HG03060 (cell line): ENCODE data around the gene GPR156.

ENCODE experiments used
- ATAC-seq: cut with Tn5 transposase; IDR thresholded peaks from one replicate; pipeline ENCODE4 v1.9.1; 2021; ENCODE audit warnings: low read depth, moderate number of reproducible peaks; ENCODE audit not compliant: unreplicated experiment

Gene GPR156

DNA sequence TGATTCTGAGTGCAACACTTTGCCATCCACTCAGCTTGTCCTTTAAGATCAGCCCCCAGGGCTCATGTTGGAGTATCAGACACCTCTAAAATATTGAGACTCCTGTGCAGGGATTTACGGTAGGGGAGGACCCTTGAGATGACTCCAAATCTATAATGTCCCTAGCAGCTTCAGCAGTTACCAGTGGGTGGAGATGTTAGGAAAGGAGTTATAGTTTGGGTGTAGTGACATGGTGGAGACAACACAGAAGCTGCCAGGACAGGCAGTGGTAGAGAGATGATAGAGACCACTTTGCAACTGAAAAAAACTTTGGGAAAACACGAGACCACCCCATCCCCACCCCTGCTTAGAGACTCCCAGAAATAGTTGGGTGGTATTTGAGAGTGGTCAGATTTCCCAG lies 147.5 kb downstream of the GPR156 start:
- no peak for ATAC-seq

DNA sequence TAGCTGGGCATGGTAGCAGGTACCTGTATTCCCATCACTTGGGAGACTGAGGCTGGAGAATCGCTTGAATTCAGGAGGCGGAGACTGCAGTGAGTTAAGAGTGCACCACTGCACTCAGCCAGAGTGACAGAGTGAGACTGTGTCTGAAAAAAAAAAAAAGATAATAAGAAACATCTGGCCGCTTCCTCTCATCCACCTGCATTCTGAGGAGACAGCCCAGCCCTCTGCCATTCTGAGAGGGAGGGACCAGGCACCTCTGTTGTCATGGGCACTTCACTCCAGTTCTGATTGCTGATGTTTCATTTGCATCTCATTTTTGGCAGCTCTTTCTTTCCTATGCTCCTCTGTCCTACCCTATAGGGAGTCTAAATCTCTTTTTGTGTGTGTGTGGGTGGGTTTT lies 154.4 kb downstream of the GPR156 start:
- no peak for ATAC-seq

DNA sequence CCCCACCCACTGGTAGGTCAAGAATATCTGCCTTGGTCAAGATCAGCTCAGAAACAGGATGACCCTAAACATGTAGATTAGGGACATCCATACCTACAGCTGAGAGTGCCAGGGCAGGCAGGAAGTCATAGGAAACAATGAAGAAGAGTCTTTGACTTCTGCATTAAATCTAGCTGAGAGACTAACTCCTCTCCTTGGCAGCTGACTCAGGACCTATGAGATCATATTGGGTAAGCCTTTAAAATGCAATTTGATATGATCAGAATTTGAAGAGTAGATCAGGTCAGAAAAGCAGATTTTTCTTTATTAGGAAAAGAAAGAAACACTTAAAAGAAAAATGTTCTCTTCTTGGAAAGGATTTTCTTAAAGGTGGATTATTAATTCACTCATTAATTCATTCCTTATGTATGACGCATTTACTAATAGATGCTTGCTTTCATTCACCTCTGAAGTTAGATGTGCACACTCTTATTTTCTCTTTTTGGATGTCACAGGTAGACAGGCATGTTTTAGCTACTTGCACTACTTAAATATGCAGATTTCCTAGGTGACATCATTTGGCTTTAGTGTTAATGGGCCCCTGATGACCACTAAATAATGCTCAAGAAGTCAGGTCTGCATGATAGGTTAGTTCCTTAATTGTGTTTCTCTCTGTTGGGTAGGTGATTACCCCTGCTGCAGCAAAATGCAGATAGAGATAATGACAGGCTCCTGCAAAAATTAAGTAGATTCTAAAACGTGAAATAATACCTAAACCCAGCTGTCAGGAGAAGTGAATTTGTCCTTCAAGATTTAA lies 155.1 kb downstream of the GPR156 start:
- ATAC-seq, result no peak

DNA sequence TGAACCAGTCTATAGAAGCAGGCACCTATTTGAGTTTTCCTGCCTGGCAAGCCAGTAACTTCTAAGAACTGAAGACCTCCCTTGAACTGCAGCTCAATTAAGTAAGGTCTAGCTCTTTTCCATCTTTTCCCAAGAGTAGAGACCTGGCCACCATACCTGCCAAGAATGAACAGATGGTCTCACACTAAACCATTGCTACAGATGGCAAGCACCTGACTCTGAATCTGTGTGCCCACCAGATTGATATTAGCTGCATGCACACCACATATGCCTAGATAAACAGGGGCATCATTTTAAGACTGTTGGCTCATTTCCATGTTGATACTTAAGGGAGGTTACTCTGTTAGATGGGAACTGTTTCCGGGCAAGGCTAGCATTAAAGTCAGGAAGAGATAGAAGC lies 156.0 kb downstream of the GPR156 start:
- no peak for ATAC-seq

DNA sequence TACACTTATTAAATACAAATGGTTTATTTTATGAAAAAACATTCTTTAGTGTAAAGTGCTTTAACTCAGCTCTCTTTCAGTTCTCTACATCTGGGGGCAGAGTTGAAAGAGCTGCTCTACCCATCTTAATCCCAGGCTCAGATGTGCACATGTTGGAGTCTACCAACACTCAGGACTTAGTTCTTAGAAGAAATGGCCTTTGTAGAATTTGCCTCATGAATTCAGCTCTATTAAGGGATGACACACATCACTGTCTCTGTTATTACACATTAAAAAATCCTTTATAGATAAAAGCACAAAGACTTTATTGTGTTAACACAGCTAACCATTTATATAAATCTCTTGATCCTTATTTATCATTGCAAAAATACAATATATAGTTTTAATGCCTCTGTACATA lies 159.0 kb downstream of the GPR156 start:
- no peak for ATAC-seq

DNA sequence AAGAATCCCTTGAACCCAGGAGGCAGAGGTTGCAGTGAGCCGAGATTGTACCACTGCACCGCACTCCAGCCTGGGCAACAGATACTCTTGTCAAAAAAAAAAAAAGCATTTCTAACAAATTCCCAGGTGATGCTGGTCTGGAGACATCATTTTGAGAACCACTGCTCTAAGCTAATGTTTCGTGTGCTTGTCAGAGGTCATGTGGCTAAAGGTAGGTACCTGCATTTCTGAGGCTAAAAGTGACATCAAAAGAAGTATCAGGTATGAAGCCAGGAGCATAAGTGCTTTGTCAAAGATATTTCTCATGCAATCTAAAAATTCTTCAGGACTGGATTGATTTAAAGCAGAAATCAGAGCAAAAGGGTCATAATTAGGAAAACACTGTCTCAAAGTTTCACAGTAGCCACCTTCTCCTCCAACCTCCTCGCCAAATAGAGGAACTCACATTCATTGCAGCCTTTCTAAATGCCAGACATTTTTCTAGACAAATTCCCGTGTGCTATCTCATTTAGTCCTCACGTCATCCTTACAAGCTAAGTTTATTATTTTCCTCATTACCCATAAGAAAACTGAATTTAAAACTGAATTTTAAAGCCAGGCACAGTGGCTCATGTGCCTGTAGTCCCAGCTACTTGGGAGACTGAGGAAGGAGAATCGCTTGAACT lies 165.0 kb downstream of the GPR156 start:
- no peak for ATAC-seq
